Neural progenitor cell (in vitro differentiated cells): Measurements from ENCODE around the gene DNMT3B.

Experiments used
- EZH2 ChIP-seq: fragments of 200-600 bp; sonication (generic); IDR thresholded peaks from 2 replicates; pipeline ENCODE4 v1.6.1; 2017; ENCODE audit warnings: antibody characterized with exemption, mild to moderate bottlenecking, moderate library complexity
- EZH2phosphoT487 ChIP-seq: fragments of 200-600 bp; sonication (generic); IDR thresholded peaks from 2 replicates; pipeline ENCODE4 v1.6.1; 2017; ENCODE audit warnings: antibody characterized with exemption
- TF ChIP-seq, protein P1 (sequence below): fragments of 200-600 bp; sonication (generic); IDR thresholded peaks from 2 replicates; pipeline ENCODE4 v1.5.1; 2017; ENCODE audit warnings: antibody characterized with exemption, mild to moderate bottlenecking

DNA sequence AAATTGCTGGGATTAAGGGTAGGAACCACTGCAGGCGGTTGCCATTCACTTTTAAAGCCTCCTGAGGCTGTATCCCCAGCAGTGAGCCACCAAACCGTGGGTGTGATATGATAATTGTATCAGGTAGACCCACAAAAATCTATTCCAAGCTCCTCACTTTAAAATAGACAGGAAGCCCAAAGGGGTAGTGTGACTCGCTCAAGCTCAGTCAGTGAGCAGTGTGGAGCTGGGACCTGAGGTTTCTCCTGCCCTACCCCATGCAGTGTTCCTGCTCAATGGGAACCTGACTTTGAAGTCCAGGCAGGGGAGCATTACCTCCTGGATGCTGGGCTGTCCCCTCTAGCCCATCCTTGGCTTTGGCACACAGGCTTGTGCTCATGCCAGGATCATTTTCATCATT is 42.6 kb downstream of the DNMT3B start:
- TF ChIP-seq, protein P1, sequence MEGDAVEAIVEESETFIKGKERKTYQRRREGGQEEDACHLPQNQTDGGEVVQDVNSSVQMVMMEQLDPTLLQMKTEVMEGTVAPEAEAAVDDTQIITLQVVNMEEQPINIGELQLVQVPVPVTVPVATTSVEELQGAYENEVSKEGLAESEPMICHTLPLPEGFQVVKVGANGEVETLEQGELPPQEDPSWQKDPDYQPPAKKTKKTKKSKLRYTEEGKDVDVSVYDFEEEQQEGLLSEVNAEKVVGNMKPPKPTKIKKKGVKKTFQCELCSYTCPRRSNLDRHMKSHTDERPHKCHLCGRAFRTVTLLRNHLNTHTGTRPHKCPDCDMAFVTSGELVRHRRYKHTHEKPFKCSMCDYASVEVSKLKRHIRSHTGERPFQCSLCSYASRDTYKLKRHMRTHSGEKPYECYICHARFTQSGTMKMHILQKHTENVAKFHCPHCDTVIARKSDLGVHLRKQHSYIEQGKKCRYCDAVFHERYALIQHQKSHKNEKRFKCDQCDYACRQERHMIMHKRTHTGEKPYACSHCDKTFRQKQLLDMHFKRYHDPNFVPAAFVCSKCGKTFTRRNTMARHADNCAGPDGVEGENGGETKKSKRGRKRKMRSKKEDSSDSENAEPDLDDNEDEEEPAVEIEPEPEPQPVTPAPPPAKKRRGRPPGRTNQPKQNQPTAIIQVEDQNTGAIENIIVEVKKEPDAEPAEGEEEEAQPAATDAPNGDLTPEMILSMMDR: no peak
- TF ChIP-seq EZH2 (no peak), EZH2phosphoT487 (no peak)
